ENCODE data around the gene ANTXRL. TPM values are rescaled to one million over a fixed set of nuclear protein-coding genes. Genes with fewer than 3 reads are reported as not detected.
A peak's percentile ranks its signal among the peaks of the same experiment; 100 is the strongest.

ANTXRL gene
- total and polyA plus RNA-seq, 2 of the 8 experiments (the other 6 are each of a cell fraction or from before 2014, with no cell fraction given), result not detected

GRCh38 chr10:46251857-46252847 is 34.6 kb upstream of the ANTXRL start:
- Histone ChIP-seq H3K4me1 (replicated peaks in 1 of 4; ENCODE audit: control insufficient read depth in 3 of 4, insufficient read depth in 4 of 4, low read length in 3 of 4) (peaks cover 0 to 2% (median 0%) of the 10 kb centered on the region in 4 experiments; a peak in 2 of 7 replicates), H3K9ac (replicated peaks in 1 of 4; ENCODE audit: extremely low read depth in 1 of 4, low read depth in 3 of 4, low read length in 3 of 4) (no peak overlapping the region), H2AFZ (ENCODE audit: low read length) (no peak overlapping the region), H3K23me2 (ENCODE audit: low read depth, low read length) (no peaks in the 10 kb centered on the region), H2BK15ac (ENCODE audit: low read length) (no peak overlapping the region), H4K5ac (ENCODE audit: insufficient read length, low read depth, low read length) (no peak overlapping the region), H3K56ac (replicated peaks; ENCODE audit: insufficient read length, low read depth, low read length) (no peak overlapping the region), H3K4ac (replicated peaks; ENCODE audit: insufficient read length, low read depth, low read length) (no peak overlapping the region), H4K91ac (replicated peaks; ENCODE audit: insufficient read length, low read length) (no peak overlapping the region), H3K79me2 (ENCODE audit: control insufficient read depth in 1 of 2, insufficient read depth in 2 of 2, low read length in 2 of 2) (no peaks in the 10 kb centered on the region), H3K4me2 (ENCODE audit: insufficient read depth in 1 of 2, low read depth in 2 of 2, low read length in 2 of 2) (no peak overlapping the region), H3K14ac (ENCODE audit: insufficient read length) (no peak overlapping the region), H4K8ac (ENCODE audit: extremely low read depth, insufficient read depth, low read length) (peak overlapping the region; percentile 88), H2BK12ac (ENCODE audit: low read depth, low read length) (no peak overlapping the region), H3K79me1 (ENCODE audit: low read depth, low read length) (no peaks in the 10 kb centered on the region), H2BK120ac (replicated peaks; ENCODE audit: low read depth, low read length) (no peak overlapping the region), H3K27ac (ENCODE audit: low read depth, low read length) (no peak overlapping the region), H4K20me1 (replicated peaks in 1 of 2; ENCODE audit: control insufficient read depth in 1 of 2, insufficient read depth in 2 of 2, low read length in 2 of 2) (no peaks in the 10 kb centered on the region), H3K36me3 (ENCODE audit: control insufficient read depth in 2 of 4, insufficient read depth in 4 of 4, low read length in 3 of 4) (no peaks in the 10 kb centered on the region), H3K4me3 (ENCODE audit: extremely low read depth in 1 of 4, insufficient read depth in 2 of 4, low read depth in 3 of 4, low read length in 4 of 4) (no peak overlapping the region), H2BK20ac (ENCODE audit: low read length) (no peak overlapping the region), H3K23ac (ENCODE audit: insufficient read length) (no peak overlapping the region), H3K27me3 (replicated peaks in 1 of 4; ENCODE audit: control insufficient read depth in 3 of 4, extremely low read depth in 1 of 4, insufficient read depth in 3 of 4, low read length in 3 of 4) (no peaks in the 10 kb centered on the region), H3K18ac (ENCODE audit: extremely low read depth, low read length) (no peak overlapping the region), H2AK5ac (ENCODE audit: low read depth, low read length) (no peak overlapping the region), H3K9me3 (ENCODE audit: insufficient read depth in 2 of 2, low read depth in 1 of 2, low read length in 1 of 2) (no peaks in the 10 kb centered on the region), H2BK5ac (ENCODE audit: low read depth, low read length) (no peak overlapping the region)
- CTCF ChIA-PET (ENCODE audit: partially characterized antibody), result interaction anchor here (0.8 to 9.2 kb wide), 4 partner anchors 10 to 25 kb away, joined by 3 to 99 read pairs (median 5); no protein-coding TSS in a partner anchor
- DNase-seq (ENCODE audit: low read depth in 1 of 2, low spot score in 2 of 2) (peak in 1 of 2 experiments; percentile 44), FAIRE-seq (no peak)
- TF ChIP-seq EGR1 (IDR thresholded peaks at IDR 0.05; ENCODE audit: borderline replicate concordance, low read depth, low read length) (no peak), SIN3A (conservative IDR thresholded peaks at IDR 0.05 in 1 of 2, IDR thresholded peaks at IDR 0.05 in 1 of 2; ENCODE audit: low read depth in 1 of 2, low read length in 2 of 2) (no peak), GTF2F1 (IDR thresholded peaks at IDR 0.05; ENCODE audit: borderline replicate concordance, low read depth, low read length) (no peak), ATF3 (IDR thresholded peaks at IDR 0.05; ENCODE audit: insufficient read depth, low read depth, low read length) (no peak), RFX5 (IDR thresholded peaks at IDR 0.05; ENCODE audit: borderline replicate concordance, low read depth, low read length) (no peak), ZNF274 (IDR thresholded peaks at IDR 0.05; ENCODE audit: borderline replicate concordance, extremely low read depth, low read length) (no peak), SAP30 (IDR thresholded peaks at IDR 0.05; ENCODE audit: insufficient read depth, insufficient replicate concordance, low read length) (no peak), SP2 (IDR thresholded peaks at IDR 0.05; ENCODE audit: low read length) (no peak), PHF8 (conservative IDR thresholded peaks at IDR 0.05; ENCODE audit: low read depth, low read length) (no peak), ASH2L (IDR thresholded peaks at IDR 0.05; ENCODE audit: low read length) (no peak), SP1 (IDR thresholded peaks at IDR 0.05; ENCODE audit: low read depth, low read length) (no peak)
- 88% methylated on average over 16 of the region's 16 CpGs; no CpG with 5 or more reads in 1 of the 2 experiments for WGBS, 2 experiments (ENCODE audit: extremely low coverage in 1 of 2, insufficient coverage in 1 of 2, insufficient read length in 1 of 2, insufficient replicate concordance in 2 of 2, low coverage in 1 of 2, low lambda C conversion rate in 2 of 2, missing lambda C conversion rate in 1 of 2)
- POLR2A ChIA-PET (ENCODE audit: partially characterized antibody), result no interaction called here

Measured in H1 (cell line).